Activated CD8-positive, alpha-beta memory T cell treated with anti-CD3 and anti-CD28 coated beads, Interleukin-2, amount 50 U/mL, for 1 hour (primary cell): ENCODE results near the gene C16orf90.

Source experiments
- DNase-seq: peaks from one replicate; pipeline ENCODE4 v3.0.0-alpha.2; 2020; ENCODE audit errors: extremely low read depth

The C16orf90 gene

GRCh38 chr16:3465911-3466584 is 29.2 kb downstream of the C16orf90 start:
- DNase-seq: no peak

GRCh38 chr16:3465301-3465700 is 30.0 kb downstream of the C16orf90 start:
- DNase-seq: no peak

- DNase-seq: no peak
Measured at GRCh38 chr16:3461151-3461550, 34.1 kb downstream of the C16orf90 start.

GRCh38 chr16:3460585-3460984 is 34.7 kb downstream of the C16orf90 start:
- no peak for DNase-seq

- DNase-seq: no peak
Measured at GRCh38 chr16:3460121-3460520, 35.2 kb downstream of the C16orf90 start.

- no peak for DNase-seq
Measured at GRCh38 chr16:3459401-3460090, 35.7 kb downstream of the C16orf90 start.

- no peak for DNase-seq
Measured at GRCh38 chr16:3458852-3459361, 36.4 kb downstream of the C16orf90 start.

GRCh38 chr16:3458278-3458851 is 36.9 kb downstream of the C16orf90 start:
- DNase-seq: no peak

GRCh38 chr16:3457434-3458252 is 37.6 kb downstream of the C16orf90 start:
- peak; percentile 61 for DNase-seq

- DNase-seq: no peak
Measured at GRCh38 chr16:3454631-3455147, 40.6 kb downstream of the C16orf90 start.

GRCh38 chr16:3454093-3454492 is 41.2 kb downstream of the C16orf90 start:
- no peak for DNase-seq

GRCh38 chr16:3444032-3444388 is 51.3 kb downstream of the C16orf90 start:
- no peak for DNase-seq
